Subcutaneous adipose tissue (tissue), 4 donors: ENCODE data around the gene KRT82. TPM values are rescaled to one million over a fixed set of nuclear protein-coding genes. Genes with fewer than 3 reads are reported as not detected.

ENCODE experiments used
- CTCF ChIP-seq: fragments of 450-650 bp; IDR thresholded peaks from one replicate; pipeline ENCODE4 v1.5.1; 2016; ENCODE audit warnings: low read depth, mild to moderate bottlenecking, control low read depth, antibody characterized with exemption, moderate library complexity
- total RNA-seq, 4 donors: library from RNA; depleted of rRNA; stranded (reverse); fragments of >200 nt; gene quantifications; one replicate each; pipeline ENCODE4 v1.1.0, GENCODE V29; 2016

The KRT82 gene
- total RNA-seq, 4 donors from 2014 or later = not detected

- TF ChIP-seq CTCF = no peak
These were observed 38.8 kb upstream of the KRT82 start for GRCh38 chr12:52444647-52445595.

- TF ChIP-seq CTCF = no peak
These were observed 37.8 kb upstream of the KRT82 start for GRCh38 chr12:52443966-52444365.

GRCh38 chr12:52442600-52443061 is 36.5 kb upstream of the KRT82 start:
- no peak for TF ChIP-seq CTCF

GRCh38 chr12:52441320-52441911 is 35.3 kb upstream of the KRT82 start:
- TF ChIP-seq CTCF = no peak

- no peak for TF ChIP-seq CTCF
These were observed 34.7 kb upstream of the KRT82 start for GRCh38 chr12:52440821-52441319.

- no peak for TF ChIP-seq CTCF
These were observed 33.7 kb upstream of the KRT82 start for GRCh38 chr12:52439845-52440244.

GRCh38 chr12:52439420-52439819 is 33.3 kb upstream of the KRT82 start:
- no peak for TF ChIP-seq CTCF
